ENCODE results near the gene THRB.

THRB gene

GRCh38 chr3:24235121-24235520, 259.5 kb downstream of the THRB start:
- in situ Hi-C loops (cut with MboI; ENCODE audit: low sequenced_read_pairs) = no loop called here

GRCh38 chr3:24232784-24233183, 261.9 kb downstream of the THRB start:
- in situ Hi-C loops (cut with MboI; ENCODE audit: low sequenced_read_pairs) = no loop called here

- in situ Hi-C loops (cut with MboI; ENCODE audit: low sequenced_read_pairs) = no loop called here
These were observed 265.0 kb downstream of the THRB start for GRCh38 chr3:24229468-24230221.

- in situ Hi-C loops (cut with MboI; ENCODE audit: low sequenced_read_pairs) = no loop called here
These were observed 267.0 kb downstream of the THRB start for GRCh38 chr3:24227635-24228034.

GRCh38 chr3:24226397-24226796, 268.3 kb downstream of the THRB start:
- in situ Hi-C loops (cut with MboI; ENCODE audit: low sequenced_read_pairs) = no loop called here

DNA sequence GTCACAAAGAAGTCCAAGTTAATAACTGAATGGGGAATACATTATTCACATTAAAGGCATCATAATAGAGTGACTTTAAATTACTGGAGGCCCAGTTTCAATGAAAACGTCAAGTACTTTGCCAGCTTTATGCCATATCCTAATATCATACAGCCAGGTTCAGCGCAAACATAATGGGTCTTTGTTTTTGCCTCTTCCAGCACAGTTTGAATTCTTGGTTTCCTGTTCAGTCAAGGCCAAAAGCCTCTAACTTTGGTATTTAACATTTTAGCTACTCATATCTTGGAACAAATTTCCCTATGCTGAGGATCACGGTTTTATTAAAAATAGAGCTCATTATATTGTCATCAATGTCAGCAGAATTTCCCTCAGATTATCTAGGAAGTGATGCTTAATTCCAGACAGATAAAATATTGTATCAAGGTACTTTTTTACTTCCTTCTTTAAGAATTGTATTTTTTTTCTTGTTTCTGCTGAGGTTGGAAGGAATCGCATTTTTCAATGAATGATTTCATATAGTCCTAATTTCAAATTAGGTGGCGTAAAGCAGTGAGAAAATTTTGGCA, 269.2 kb downstream of the THRB start:
- in situ Hi-C loops (cut with MboI; ENCODE audit: low sequenced_read_pairs) = no loop called here

GRCh38 chr3:24224666-24225384, 269.8 kb downstream of the THRB start:
- in situ Hi-C loops (cut with MboI; ENCODE audit: low sequenced_read_pairs) = no loop called here

DNA sequence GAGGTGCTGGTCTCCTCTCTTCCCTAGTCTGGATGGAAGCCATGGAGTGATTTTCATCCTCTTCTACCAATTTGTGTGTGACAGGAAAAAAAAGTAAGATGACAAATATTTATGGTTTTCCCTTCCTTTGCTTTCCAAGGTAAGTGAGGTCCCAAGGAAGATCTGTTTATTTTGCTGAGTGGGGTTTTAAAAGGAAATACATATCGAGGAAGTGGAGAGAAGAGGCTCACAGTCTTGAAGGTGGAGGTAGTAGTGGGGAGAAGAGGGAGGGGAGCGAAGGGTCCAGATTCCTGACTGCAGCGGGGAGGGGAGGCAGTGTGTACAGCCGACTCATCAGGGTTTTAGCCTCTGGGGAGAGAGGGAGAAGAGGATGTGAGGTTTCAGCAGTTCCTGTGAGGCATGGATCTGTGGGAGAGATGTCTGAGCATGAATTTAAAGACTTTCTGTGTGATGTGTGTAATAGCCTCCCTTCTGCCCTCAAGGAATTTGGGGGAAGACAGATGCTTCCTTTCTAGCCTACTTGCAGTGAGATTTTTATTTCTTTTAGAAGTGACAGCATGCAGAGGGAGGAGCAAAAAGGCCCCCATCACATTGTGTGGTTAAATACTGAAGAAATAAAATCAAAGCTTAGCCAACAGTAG, 272.4 kb downstream of the THRB start:
- in situ Hi-C loops (cut with MboI; ENCODE audit: low sequenced_read_pairs) = no loop called here

GRCh38 chr3:24220859-24221657, 273.6 kb downstream of the THRB start:
- in situ Hi-C loops (cut with MboI; ENCODE audit: low sequenced_read_pairs) = no loop called here

GRCh38 chr3:24215502-24215901, 279.1 kb downstream of the THRB start:
- in situ Hi-C loops (cut with MboI; ENCODE audit: low sequenced_read_pairs) = no loop called here

- in situ Hi-C loops (cut with MboI; ENCODE audit: low sequenced_read_pairs) = no loop called here
These were observed 283.3 kb downstream of the THRB start for GRCh38 chr3:24211381-24211780.

GRCh38 chr3:24202071-24202470, 292.6 kb downstream of the THRB start:
- in situ Hi-C loops (cut with MboI; ENCODE audit: low sequenced_read_pairs) = no loop called here

DNA sequence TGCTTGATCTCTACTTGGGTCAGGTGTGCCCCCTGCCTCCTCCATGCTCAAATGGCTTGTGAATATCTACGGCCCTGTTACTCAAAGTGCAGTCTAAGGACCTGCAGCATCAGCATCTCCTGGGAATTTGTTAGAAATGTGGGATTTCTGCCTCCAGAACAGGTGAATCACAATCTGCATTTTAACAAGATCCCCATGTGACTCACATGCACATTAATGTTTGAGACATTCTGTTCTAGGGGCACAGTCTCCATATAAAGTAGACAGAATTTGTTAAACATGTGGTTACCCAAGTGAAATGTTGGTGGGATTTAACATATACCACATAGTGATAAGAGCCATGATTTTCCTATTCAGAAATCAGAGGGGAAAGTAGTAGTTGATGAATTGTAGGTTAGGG, 293.3 kb downstream of the THRB start:
- in situ Hi-C loops (cut with MboI; ENCODE audit: low sequenced_read_pairs) = no loop called here

DNA sequence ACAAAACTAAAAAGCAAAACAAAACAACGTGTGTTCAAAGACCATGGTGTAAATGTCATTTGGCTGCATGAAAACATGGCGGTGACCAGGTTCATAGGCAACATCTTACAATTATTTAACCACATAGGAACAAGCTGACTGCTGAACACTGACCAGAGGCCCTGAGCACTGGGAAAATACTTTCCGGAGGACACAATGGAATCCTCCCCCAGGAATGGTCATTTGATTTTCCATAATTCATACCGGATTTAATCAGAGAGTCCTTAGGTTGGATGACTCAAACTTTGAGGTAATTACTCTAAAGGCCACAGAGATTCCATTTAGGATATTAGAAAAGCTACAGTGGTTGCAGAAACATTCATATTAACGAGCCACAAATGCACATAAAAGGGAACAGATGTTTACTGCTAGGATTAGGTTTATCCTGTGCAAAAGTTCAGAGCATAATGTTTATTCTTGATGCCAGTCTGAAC, 294.8 kb downstream of the THRB start:
- in situ Hi-C loops (cut with MboI; ENCODE audit: low sequenced_read_pairs) = no loop called here

GRCh38 chr3:24199300-24199699, 295.4 kb downstream of the THRB start:
- in situ Hi-C loops (cut with MboI; ENCODE audit: low sequenced_read_pairs) = no loop called here

DNA sequence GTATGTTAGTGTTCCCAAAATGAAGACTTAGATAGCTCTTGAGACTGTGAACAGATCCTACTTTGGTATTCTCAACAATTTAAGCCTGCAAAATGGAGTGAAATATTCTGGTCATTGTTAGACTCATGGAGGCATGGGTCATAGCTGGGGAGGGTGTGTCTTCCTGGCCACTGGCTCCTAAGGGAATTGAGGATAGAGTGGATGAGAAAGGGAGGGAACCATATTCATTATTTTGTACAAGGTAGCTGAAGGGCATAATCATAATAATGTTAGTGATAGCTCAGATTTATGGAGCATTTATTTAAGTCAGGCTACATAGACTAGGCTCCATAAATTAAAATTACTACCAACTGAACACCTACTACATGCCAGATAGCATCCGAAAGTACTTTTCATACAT, 295.9 kb downstream of the THRB start:
- in situ Hi-C loops (cut with MboI; ENCODE audit: low sequenced_read_pairs) = no loop called here

DNA sequence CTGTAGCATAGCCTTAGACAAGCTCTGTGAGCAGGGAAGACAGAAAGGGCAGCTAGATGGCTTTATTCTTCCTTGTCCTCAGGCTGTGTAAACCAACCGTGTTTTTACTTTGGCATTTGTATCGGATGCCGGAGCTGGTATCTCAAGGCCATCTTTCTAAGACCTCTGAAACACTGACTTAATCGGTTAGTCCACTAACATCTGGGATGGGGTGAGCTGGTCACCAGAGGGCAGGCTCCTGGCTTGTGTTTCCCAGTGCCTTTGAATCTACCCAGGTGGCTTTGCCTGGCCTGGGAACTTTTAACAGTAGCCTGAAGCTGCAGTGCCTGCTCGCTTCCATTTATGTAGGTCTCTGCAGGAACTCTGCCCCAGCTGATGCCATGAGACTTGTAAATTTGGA, 296.8 kb downstream of the THRB start:
- in situ Hi-C loops (cut with MboI; ENCODE audit: low sequenced_read_pairs) = no loop called here

GRCh38 chr3:24196526-24196925, 298.1 kb downstream of the THRB start:
- in situ Hi-C loops (cut with MboI; ENCODE audit: low sequenced_read_pairs) = no loop called here

DNA sequence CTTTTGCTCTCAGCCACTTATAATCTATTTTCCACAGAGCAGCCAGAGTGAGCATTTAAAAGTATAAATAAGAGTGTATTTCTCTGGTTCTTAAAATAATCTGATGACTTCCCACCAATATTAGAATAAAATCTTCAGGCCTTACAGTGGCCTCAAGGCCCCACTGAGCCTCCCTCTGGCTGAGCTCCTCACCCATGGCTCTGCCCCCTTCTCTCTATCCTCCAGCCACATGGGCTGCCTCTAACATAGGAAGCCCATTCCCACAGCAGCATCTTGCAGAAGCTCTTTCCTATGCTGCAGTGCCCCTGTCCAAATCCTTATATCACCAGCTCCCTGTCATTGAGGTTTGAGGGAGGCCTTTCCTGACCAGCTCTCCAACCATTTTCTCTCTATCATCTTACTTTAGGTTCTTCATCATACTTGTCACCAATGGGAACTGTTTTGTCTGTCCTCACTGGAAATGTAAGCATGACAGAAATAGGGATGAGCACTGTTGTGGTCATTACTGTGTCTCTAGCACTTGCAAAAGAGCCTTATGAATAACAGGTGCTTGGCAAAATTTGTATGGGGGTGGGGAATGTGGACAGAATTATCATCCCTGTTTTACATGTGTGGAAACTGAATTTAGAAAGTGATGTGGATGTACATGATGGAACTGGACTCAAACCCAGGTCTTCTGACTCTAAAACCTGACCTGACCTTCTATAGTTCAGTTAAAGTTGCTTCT, 299.0 kb downstream of the THRB start:
- in situ Hi-C loops (cut with MboI; ENCODE audit: low sequenced_read_pairs) = no loop called here

DNA sequence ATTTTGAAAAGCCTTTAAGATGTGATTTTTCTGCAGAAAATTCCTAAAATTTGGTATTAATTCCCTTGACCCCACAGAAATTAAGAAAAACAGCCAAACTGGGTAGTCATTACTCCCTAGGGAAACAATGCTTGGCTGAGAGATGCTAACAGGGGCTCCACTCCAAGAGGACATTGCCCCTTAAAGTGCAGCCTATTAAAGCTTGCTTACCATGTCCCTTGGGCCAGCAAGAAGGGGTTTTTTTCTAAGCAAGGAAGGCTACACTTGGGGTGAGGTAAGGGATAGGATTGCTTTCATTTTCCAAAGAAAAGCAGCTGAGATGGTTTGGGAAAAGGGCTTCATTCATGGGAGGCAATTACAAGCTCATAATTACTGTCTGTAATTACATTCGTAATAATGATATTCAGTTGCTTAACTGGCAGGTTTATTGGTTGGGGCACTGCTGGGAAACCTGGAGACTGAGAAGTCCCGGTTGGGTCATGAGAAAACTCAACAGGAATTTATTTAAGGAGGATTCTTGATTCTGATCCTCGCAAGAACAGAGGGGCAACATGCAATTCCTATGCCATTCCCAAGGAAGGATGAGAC, 302.1 kb downstream of the THRB start:
- in situ Hi-C loops (cut with MboI; ENCODE audit: low sequenced_read_pairs) = no loop called here
